Measurements from ENCODE around the gene HADHB.
"Not testable (repeated sequence)": the region's sequence is repeated elsewhere in the genome, so short reads cannot be mapped to it uniquely, and the experiment has no call there.

Gene HADHB

GRCh38 chr2:26331321-26331720, 86.6 kb downstream of the HADHB start:
- not testable (repeated sequence) for DNase-seq

- no peak for DNase-seq
Measured at GRCh38 chr2:26333293-26333692, 88.6 kb downstream of the HADHB start.

GRCh38 chr2:26335231-26335630, 90.5 kb downstream of the HADHB start:
- DNase-seq = no peak

GRCh38 chr2:26336719-26337118, 92.0 kb downstream of the HADHB start:
- no peak for DNase-seq

GRCh38 chr2:26337298-26337697, 92.6 kb downstream of the HADHB start:
- no peak for DNase-seq
